Cardiac muscle cell (in vitro differentiated cells and primary cell): Measurements from ENCODE around the gene ST6GALNAC5. TPM values are rescaled to one million over a fixed set of nuclear protein-coding genes. Genes with fewer than 3 reads are reported as not detected.

Experiments
- DNase-seq, 2 donors: peaks; one replicate each; pipeline versions ENCODE4 v3.0.0 to v3.0.0-alpha.2; 2010 to 2017; ENCODE audit warnings: low read depth in 1 of 2, low spot score in 1 of 2
- H3K27ac ChIP-seq: fragments of 200-600 bp; sonication (generic); 2 replicates; pipeline ENCODE4 v1.5.1; 2016
- H3K27me3 ChIP-seq: fragments of 200-600 bp; sonication (generic); 2 replicates; pipeline ENCODE4 v1.6.0; 2016; ENCODE audit warnings: control low read depth
- H3K36me3 ChIP-seq: fragments of 200-600 bp; sonication (generic); 2 replicates; pipeline ENCODE4 v1.5.1; 2016; ENCODE audit warnings: control low read depth
- H3K4me1 ChIP-seq: fragments of 200-600 bp; sonication (generic); 2 replicates; pipeline ENCODE4 v1.8.1; 2017; ENCODE audit warnings: low read depth, mild to moderate bottlenecking, mixed run types
- H3K4me3 ChIP-seq: fragments of 200-600 bp; sonication (generic); 2 replicates; pipeline ENCODE4 v1.5.1; 2016; ENCODE audit warnings: mild to moderate bottlenecking
- H3K9me3 ChIP-seq: fragments of 200-600 bp; sonication (generic); 2 replicates; pipeline ENCODE4 v1.5.1; 2017; ENCODE audit warnings: low read depth, mild to moderate bottlenecking, control low read depth
- CTCF ChIP-seq: IDR thresholded peaks from 2 replicates; pipeline ENCODE4 v1.5.1; 2012; ENCODE audit warnings: low read depth, mild to moderate bottlenecking, low read length
- polyA plus RNA-seq: library from polyadenylated mRNA; unstranded; fragments of >200 nt; fragmentation: Nextera tagmentation; extraction: Ambion mirVana; gene quantifications from 2 replicates; pipeline ENCODE4 v1.2.1, GENCODE V29; 2016
- total RNA-seq: library from RNA; depleted of rRNA; stranded (reverse); fragments of >200 nt; gene quantifications from 2 replicates; pipeline ENCODE4 v1.2.3, GENCODE V29; 2016

The ST6GALNAC5 gene
- total and polyA plus RNA-seq, 2 experiments from 2014 or later = 1.5 to 4.0 TPM

GRCh38 chr1:77047978-77048614 is 180.8 kb downstream of the ST6GALNAC5 start:
- H3K4me3 ChIP-seq = no peak overlapping the region
- H3K9me3 ChIP-seq = no peaks in the 10 kb centered on the region
- no peaks in the 10 kb centered on the region for H3K27me3 ChIP-seq
- H3K36me3 ChIP-seq = no peaks in the 10 kb centered on the region
- DNase-seq = no peak
- TF ChIP-seq CTCF = no peak
- H3K4me1 ChIP-seq = no peaks in the 10 kb centered on the region
- H3K27ac ChIP-seq = no peak overlapping the region

GRCh38 chr1:77048615-77049005 is 181.3 kb downstream of the ST6GALNAC5 start:
- Histone ChIP-seq H3K27me3 (no peaks in the 10 kb centered on the region), H3K9me3 (no peaks in the 10 kb centered on the region), H3K4me3 (no peak overlapping the region), H3K36me3 (no peaks in the 10 kb centered on the region), H3K4me1 (no peaks in the 10 kb centered on the region), H3K27ac (no peak overlapping the region)
- TF ChIP-seq CTCF = no peak
- no peak for DNase-seq

- no peak for DNase-seq
- no peaks in the 10 kb centered on the region for H3K9me3 ChIP-seq
- H3K4me3 ChIP-seq = no peak overlapping the region
- no peak for TF ChIP-seq CTCF
- H3K36me3 ChIP-seq = no peaks in the 10 kb centered on the region
- no peaks in the 10 kb centered on the region for H3K4me1 ChIP-seq
- H3K27ac ChIP-seq = no peak overlapping the region
- no peaks in the 10 kb centered on the region for H3K27me3 ChIP-seq
Observed at GRCh38 chr1:77051425-77051824, 184.1 kb downstream of the ST6GALNAC5 start.

GRCh38 chr1:77056525-77056924 is 189.2 kb downstream of the ST6GALNAC5 start:
- no peak for TF ChIP-seq CTCF
- H3K4me3 ChIP-seq = no peak overlapping the region
- no peaks in the 10 kb centered on the region for H3K36me3 ChIP-seq

GRCh38 chr1:77057994-77058585 is 190.8 kb downstream of the ST6GALNAC5 start:
- Histone ChIP-seq H3K27me3 (no peaks in the 10 kb centered on the region), H3K27ac (no peak overlapping the region), H3K9me3 (no peaks in the 10 kb centered on the region), H3K36me3 (no peaks in the 10 kb centered on the region), H3K4me1 (no peaks in the 10 kb centered on the region), H3K4me3 (no peak overlapping the region)
- no peak for TF ChIP-seq CTCF
- DNase-seq = no peak

More at GRCh38 chr1:77056525-77056924, 189.2 kb downstream of the ST6GALNAC5 start:
- Histone ChIP-seq H3K4me1 (no peaks in the 10 kb centered on the region), H3K9me3 (no peaks in the 10 kb centered on the region), H3K27me3 (no peaks in the 10 kb centered on the region), H3K27ac (no peak overlapping the region)
- DNase-seq = no peak
